C4-2B (cell line): ENCODE results near the gene CTSV.
A peak's percentile ranks its signal among the peaks of the same experiment; 100 is the strongest.
"Not testable (repeated sequence)": the region's sequence is repeated elsewhere in the genome, so short reads cannot be mapped to it uniquely, and the experiment has no call there.

Experiments
- H3K27ac ChIP-seq: fragments of 450-650 bp; 2 replicates; pipeline ENCODE4 v1.5.1; 2017
- CTCF ChIP-seq: fragments of 450-650 bp; conservative IDR thresholded peaks from 2 replicates; pipeline ENCODE4 v1.5.1; 2017; ENCODE audit warnings: mild to moderate bottlenecking
- ZFX ChIP-seq: fragments of 450-650 bp; IDR thresholded peaks from 2 replicates; pipeline ENCODE4 v1.6.1; 2017

CTSV gene

GRCh38 chr9:97038611-97039513 lies at the start of gene CTSV:
CTSV (minus strand) TSS chr9:97039142; CDS start chr9:97038043, 1,099 bp downstream.
- peak within 1 kb of the TSS; percentile 44 for H3K27ac ChIP-seq
- no peak for TF ChIP-seq ZFX
- TF ChIP-seq CTCF, result no peak

GRCh38 chr9:97087668-97088215 lies 48.8 kb upstream of the CTSV start:
- H3K27ac ChIP-seq, result not testable (repeated sequence)

DNA sequence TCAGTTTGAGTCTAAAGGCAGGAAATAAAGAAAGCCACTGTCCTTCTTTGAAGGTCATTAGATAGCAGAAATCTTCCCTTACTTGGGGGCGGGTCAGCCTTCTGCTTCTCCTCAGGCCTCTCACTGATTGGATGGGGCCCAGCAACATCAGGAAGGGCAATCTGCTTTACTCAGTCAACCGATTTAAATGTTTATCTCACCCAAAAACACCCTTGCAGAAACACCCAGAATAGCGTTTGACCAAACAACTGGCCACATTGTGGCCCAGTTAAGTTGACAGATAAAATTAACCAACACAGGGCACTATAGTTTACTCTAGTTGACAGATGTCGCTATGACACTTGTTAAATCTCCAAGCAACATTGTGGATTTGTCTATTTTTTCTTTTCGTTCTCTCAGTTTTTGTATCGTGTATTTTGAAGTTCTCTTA lies 45.6 kb upstream of the CTSV start:
- H3K27ac ChIP-seq, result not testable (repeated sequence)

DNA sequence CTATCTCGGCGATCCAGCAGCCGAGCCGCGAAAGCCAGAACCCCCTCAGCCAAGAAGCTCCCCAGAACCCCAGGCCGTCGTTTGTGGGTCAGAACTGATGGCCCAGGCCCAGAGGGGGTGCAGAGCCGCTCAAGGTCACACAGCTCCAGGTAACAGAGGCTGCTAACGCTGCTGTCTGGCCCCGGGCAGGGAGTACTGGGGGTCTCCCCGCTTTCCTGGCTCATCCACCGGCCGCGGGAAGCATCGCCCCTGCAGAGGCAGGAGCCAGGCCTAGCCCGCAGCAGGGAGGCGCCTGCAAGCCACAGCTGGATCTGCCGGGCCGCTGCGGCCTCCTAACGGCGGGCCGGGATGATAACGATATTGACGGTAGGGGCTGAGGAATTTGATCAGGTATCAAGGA lies 39.4 kb upstream of the CTSV start:
- TF ChIP-seq CTCF (no peak), ZFX (no peak)

DNA sequence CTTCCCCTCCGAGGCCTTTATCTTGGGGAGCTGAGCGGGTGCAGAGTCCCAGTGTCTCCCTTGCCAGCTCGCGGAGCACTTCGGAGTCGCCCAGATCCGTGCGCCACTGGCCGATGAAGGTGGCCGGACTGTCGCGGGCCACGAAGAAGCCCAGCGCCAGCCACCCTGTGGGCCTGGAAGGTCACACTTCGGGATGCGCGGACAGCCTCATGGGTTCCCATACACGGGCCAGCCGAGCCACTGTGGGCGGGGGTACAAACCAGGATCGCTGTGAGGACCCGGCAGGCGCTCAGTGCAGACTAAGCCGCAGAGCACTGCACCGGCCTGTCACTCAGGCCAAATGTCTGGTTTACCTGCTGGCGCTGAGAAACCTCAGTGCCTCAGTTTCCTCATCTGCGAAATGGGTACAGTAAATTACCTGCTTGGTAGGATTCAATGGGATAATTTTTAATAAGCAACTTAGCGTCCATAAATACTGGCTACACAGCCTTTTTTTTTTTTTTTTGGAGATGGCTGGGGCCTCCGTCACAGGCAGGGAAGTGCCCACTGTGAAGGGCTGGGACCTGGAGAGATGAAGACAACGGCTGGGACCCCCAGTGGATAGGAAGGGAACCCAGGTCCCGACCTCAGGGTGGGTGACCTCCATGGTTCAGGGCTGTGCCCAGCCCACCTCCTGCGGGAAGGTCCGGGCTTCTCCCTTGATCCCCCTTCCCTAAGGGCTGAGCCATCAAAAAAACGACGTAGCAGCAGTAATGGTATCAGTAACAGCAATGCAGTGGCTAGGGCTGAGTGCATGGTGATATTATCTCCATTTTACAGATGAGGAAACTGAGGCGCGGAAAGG lies 38.7 kb upstream of the CTSV start:
- no peak overlapping the region for H3K27ac ChIP-seq
- TF ChIP-seq ZFX (no peak), CTCF (no peak)

More for the DNA sequence above, 39.4 kb upstream of the CTSV start:
- no peak overlapping the region for H3K27ac ChIP-seq

GRCh38 chr9:97076731-97077451 lies 37.9 kb upstream of the CTSV start:
- not testable (repeated sequence) for H3K27ac ChIP-seq

DNA sequence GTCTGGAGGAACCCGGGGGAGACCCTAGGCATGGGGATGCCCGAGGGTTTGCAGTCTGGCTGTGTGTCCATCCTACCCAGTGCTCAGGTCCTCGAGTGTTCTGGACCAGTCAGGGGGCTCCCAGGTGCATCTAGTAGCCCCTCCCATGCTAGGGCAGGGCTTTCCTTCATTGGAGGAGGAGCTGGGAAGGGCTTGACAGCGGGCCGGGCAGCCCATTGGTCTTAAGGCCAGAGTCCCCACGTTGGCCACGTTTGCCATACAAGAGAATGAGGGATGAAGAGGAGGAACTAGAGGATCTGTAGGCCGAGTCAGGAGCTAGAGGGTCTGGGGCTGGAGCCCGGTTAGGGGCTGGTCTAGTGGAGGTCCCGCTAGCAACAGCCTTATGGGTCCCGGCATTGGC lies 37.3 kb upstream of the CTSV start:
- H3K27ac ChIP-seq, result no peak overlapping the region
- TF ChIP-seq ZFX, result no peak
- TF ChIP-seq CTCF, result no peak

- TF ChIP-seq CTCF (no peak), ZFX (no peak)
- H3K27ac ChIP-seq, result no peak overlapping the region
Observed at GRCh38 chr9:97075289-97075985, 36.5 kb upstream of the CTSV start.
